ENCODE measurements around the gene AUTS2.

Gene AUTS2

GRCh38 chr7:70799841-70800405 is 1201.6 kb downstream of the AUTS2 start:
- H3K27ac ChIP-seq (ENCODE audit: extremely low read depth, low read depth, low read length), result no peak overlapping the region
- POLR2A ChIA-PET, result no interaction called here
- TF ChIP-seq TCF7L2 (IDR thresholded peaks at IDR 0.05; ENCODE audit: borderline replicate concordance, low read depth, low read length) (no peak), ZNF280D (tag by site-specific recombination; IDR thresholded peaks at IDR 0.05) (no peak), TRIM28 (IDR thresholded peaks at IDR 0.05; ENCODE audit: borderline replicate concordance, low read length) (peak; percentile 64; the same call in 1 of the 2 replicates), SETDB1 (IDR thresholded peaks at IDR 0.05; ENCODE audit: insufficient read length, low read length) (peak; percentile 94), ZBTB44 (tag by site-specific recombination; IDR thresholded peaks at IDR 0.05) (no peak)

GRCh38 chr7:70805360-70805759 is 1207.1 kb downstream of the AUTS2 start:
- no peak overlapping the region for H3K27ac ChIP-seq (ENCODE audit: extremely low read depth, low read depth, low read length)
- H3K4me3 ChIP-seq (ENCODE audit: low read depth, low read length), result no peak overlapping the region
- no peaks in the 10 kb centered on the region for H3K36me3 ChIP-seq (ENCODE audit: control insufficient read depth in 2 of 2, insufficient read depth in 1 of 2, low read length in 2 of 2)
- POLR2A ChIA-PET, result no interaction called here
- 0 out of 2 replicates have a peak, but pooled peaks cover 3% of the 10 kb centered on the region for H3K9me3 ChIP-seq (ENCODE audit: control insufficient read depth, insufficient read depth, low read depth, low read length)
- H3K4me1 ChIP-seq (ENCODE audit: control insufficient read depth, insufficient read depth, low read length), result no peaks in the 10 kb centered on the region
- CTCF ChIA-PET, result no interaction called here
- TF ChIP-seq SP2 (tag by site-specific recombination; IDR thresholded peaks at IDR 0.05) (no peak), ZSCAN30 (tag by site-specific recombination; IDR thresholded peaks at IDR 0.05) (no peak), ZNF658 (tag by site-specific recombination; IDR thresholded peaks at IDR 0.05) (no peak), ZNF18 (tag by site-specific recombination; IDR thresholded peaks at IDR 0.05) (no peak), AEBP2 (tag by site-specific recombination; IDR thresholded peaks at IDR 0.05; ENCODE audit: borderline replicate concordance) (no peak), ZNF777 (tag by site-specific recombination; IDR thresholded peaks at IDR 0.05; ENCODE audit: borderline replicate concordance) (no peak), KLF16 (tag by site-specific recombination; IDR thresholded peaks at IDR 0.05) (no peak), ZNF677 (tag by site-specific recombination; IDR thresholded peaks at IDR 0.05) (no peak), ZNF747 (tag by site-specific recombination; IDR thresholded peaks at IDR 0.05) (no peak), ZNF423 (tag by site-specific recombination; IDR thresholded peaks at IDR 0.05) (no peak), INSM2 (tag by site-specific recombination; IDR thresholded peaks at IDR 0.05) (no peak)

More at GRCh38 chr7:70799841-70800405, 1201.6 kb downstream of the AUTS2 start:
- Histone ChIP-seq H3K4me3 (ENCODE audit: low read depth, low read length) (no peak overlapping the region), H3K4me1 (ENCODE audit: control insufficient read depth, insufficient read depth, low read length) (no peaks in the 10 kb centered on the region), H3K36me3 (ENCODE audit: control insufficient read depth in 2 of 2, insufficient read depth in 1 of 2, low read length in 2 of 2) (no peaks in the 10 kb centered on the region), H3K9me3 (ENCODE audit: control insufficient read depth, insufficient read depth, low read depth, low read length) (0 out of 2 replicates have a peak, but pooled peaks cover 3% of the 10 kb centered on the region)
- CTCF ChIA-PET, result no interaction called here
